Coronary artery (tissue), 2 donors: ENCODE data around the gene PPY.
"Not testable (repeated sequence)": the region's sequence is repeated elsewhere in the genome, so short reads cannot be mapped to it uniquely, and the experiment has no call there.

Experiments used
- DNase-seq: peaks from one replicate; pipeline ENCODE4 v3.0.0-alpha.2; 2017; ENCODE audit warnings: low spot score
- H3K27ac ChIP-seq, 2 donors: fragments of 200-600 bp; sonication (generic); one replicate each; pipeline ENCODE4 v1.5.1; 2016 to 2019
- H3K4me3 ChIP-seq: fragments of 200-600 bp; sonication (generic); 2 replicates; pipeline ENCODE4 v1.5.1; 2016; ENCODE audit warnings: mild to moderate bottlenecking, moderate library complexity
- TF ChIP-seq, protein P1 (sequence below): fragments of 200-600 bp; sonication (generic); IDR thresholded peaks from one replicate; pipeline ENCODE4 v1.5.1; 2019; ENCODE audit warnings: antibody characterized with exemption

The PPY gene

DNA sequence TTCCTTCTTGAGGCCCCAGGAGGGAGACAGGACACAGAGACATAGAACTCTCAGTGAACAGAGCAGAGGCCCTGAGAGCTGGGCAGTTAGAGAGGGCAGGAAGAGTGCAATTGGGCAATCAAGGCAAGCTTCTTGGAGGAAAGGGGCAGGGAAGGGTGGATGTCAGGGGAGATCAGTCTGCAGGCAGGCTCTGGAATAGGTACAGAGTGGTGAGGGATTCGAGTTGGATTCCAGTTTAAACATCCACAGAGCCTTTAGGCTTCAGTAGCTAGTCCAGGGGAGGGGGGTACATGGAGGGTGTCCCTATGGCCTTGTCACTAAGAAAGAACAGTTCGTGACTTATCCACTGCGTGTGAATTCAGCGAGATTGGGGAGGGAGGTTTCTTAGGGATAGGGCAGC, 9.5 kb upstream of the PPY start:
- TF ChIP-seq, protein P1, sequence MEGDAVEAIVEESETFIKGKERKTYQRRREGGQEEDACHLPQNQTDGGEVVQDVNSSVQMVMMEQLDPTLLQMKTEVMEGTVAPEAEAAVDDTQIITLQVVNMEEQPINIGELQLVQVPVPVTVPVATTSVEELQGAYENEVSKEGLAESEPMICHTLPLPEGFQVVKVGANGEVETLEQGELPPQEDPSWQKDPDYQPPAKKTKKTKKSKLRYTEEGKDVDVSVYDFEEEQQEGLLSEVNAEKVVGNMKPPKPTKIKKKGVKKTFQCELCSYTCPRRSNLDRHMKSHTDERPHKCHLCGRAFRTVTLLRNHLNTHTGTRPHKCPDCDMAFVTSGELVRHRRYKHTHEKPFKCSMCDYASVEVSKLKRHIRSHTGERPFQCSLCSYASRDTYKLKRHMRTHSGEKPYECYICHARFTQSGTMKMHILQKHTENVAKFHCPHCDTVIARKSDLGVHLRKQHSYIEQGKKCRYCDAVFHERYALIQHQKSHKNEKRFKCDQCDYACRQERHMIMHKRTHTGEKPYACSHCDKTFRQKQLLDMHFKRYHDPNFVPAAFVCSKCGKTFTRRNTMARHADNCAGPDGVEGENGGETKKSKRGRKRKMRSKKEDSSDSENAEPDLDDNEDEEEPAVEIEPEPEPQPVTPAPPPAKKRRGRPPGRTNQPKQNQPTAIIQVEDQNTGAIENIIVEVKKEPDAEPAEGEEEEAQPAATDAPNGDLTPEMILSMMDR, result no peak
- Histone ChIP-seq H3K4me3 (no peak overlapping the region), H3K27ac (no peak overlapping the region)
- no peak for DNase-seq

DNA sequence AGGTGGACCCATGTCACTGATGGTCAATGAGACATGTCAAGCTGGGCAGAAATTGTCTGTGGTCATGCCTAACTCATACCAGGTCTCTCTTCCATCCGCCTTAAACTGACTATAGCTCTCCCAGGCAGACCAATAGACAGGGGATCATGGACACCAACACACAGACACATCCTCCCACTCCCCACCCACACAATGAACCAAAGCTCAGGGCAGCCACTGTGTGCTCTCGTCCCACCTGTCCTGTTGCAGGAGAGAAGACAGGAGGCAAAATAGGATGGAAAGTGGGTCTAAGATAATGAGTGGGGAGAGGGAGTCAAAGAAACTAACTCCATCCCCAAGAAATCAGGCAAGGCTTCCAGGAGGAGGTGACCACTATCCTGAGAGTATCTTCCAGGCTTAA, 8.3 kb upstream of the PPY start:
- no peak overlapping the region for H3K27ac ChIP-seq
- H3K4me3 ChIP-seq, result no peak overlapping the region
- TF ChIP-seq, protein P1, result no peak
- no peak for DNase-seq

DNA sequence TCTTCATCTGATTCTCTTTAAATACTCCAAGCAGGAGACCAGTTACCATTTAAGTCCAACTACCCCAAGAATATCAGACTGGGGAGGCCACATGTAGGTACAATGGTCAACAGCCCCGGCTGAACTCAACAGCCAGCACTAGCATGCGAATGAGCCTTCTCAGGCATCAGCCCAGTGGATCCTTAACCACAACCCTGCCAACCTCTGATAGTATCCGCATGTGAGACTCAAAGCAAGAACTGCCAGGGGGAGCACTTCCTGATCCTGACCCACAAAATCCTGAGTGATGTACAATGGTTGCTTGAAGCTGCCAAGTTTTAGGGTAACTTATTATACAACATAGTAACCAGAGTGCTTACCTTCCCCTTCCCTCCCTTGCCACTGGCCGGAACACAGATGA, 7.5 kb upstream of the PPY start:
- no peak for DNase-seq
- no peak overlapping the region for H3K27ac ChIP-seq
- H3K4me3 ChIP-seq, result no peak overlapping the region
- TF ChIP-seq, protein P1, result no peak

DNA sequence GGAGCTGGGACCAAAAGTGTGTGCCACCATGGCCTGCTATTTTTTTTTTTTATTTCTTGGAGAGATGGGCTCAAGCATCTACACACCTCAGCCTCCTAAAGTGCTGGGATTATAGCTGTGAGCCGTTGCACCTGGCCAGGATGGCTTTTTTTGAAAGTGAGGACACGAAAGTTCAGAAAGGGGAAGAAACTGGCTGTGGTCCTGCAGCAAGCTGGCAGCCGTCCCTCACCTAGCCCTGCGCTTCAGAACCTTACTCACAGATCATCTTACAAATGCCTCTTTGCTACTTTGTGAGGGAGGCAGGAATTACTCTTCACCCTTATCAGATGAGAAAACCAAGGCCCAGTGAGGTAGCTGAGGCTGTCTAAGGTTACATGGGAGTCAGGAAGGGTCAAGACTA, 4.5 kb upstream of the PPY start:
- TF ChIP-seq, protein P1, result no peak
- H3K4me3 ChIP-seq, result no peak overlapping the region
- no peak for DNase-seq
- no peak overlapping the region for H3K27ac ChIP-seq

DNA sequence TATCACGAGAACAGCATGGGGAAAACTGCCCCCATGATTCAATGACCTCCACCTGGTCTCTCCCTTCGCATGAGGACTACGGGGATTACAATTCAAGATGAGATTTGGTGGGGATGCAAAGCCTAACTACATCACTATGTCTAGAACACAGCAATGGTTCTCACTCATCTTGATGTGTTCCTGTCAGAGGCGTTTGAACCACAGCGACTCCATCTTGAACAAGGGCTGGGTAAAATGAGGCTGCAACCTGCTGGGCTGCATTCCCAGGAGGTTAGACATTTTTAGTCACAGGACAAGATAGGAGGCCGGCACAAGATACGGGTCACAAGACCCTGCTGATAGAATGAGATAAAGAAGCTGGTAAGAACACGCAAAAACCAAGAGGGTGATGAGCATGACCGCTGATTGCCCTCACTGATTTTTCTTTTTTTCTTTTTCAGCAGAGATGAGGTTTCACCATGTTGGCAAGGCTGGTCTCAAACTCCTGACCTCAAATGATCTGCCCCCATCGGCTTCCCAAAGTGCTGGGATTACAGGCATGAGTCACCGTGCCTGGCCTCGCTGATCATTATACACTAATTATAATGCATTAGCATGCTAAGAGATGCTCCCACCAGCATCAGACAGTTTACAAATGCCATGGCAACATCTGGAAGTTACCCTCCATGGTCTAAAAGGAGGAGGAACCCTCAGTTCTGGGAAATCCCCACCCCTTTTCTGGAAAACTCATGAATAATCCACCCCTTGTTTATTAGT, 3.0 kb upstream of the PPY start:
- DNase-seq, result no peak
- Histone ChIP-seq H3K27ac (no peak overlapping the region), H3K4me3 (no peak overlapping the region)
- TF ChIP-seq, protein P1, result no peak

DNA sequence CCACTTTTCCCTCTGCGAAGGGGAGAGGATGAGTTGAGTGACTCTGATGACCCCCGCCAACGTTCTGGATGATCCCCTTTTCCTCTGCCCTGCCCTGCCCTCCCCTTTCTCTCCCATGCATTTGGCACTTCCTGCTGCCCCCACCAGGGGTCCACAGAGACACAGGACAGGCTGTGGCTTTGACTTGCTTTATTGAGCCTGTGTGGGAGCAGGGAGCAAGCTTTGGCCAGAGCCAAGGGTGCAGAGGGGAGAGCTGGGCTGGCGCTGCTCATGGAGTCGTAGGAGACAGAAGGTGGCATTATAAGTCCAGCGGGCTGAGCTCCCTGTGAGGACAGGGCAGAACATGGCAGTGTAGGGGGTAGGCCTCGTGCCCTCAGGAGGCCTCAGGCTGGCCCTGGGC, 1.6 kb downstream of the PPY start:
- no peak overlapping the region for H3K4me3 ChIP-seq
- TF ChIP-seq, protein P1, result peak; percentile 20
- DNase-seq, result no peak
- H3K27ac ChIP-seq, result no peak overlapping the region

DNA sequence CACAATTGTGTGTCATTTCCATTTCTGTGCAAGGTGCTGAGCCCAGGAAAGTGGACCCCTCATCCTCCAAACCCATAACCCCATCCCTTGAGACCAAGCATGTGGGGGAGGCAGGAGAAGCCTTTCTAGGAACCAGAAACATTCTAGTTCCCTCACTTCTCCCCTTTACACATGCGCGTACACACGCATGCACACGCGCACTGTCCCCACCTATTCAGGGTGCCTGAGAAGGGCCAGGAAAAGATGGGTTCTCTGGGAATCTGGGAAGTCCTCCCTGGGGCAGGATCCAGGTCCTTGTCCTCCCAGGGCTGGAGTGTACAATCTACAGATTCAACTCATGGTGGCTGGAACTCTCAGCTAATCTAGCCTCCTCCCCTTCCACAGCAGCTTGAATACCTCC, 2.4 kb downstream of the PPY start:
- no peak overlapping the region for H3K4me3 ChIP-seq
- no peak for DNase-seq
- no peak overlapping the region for H3K27ac ChIP-seq
- TF ChIP-seq, protein P1, result no peak

DNA sequence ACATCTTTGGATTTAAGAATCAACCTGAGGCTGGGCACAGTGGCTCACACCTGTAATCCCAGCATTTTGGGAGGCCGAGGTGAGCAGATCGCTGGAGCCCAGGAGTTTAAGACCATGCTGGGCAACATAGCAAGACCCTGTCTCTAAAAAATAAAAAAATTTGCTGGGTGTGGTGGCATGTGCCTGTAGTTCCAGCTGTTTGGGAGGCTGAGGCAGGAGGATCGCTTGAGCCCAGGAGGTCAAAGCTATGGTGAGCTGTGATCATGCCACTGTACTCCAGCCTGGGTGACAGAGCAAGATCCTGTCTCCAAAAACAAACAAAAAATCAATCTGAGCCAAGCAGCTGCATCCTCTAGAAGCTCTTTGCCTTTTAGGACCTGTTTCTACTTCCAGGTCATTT, 2.8 kb downstream of the PPY start:
- H3K4me3 ChIP-seq, H3K27ac ChIP-seq, DNase-seq: not testable (repeated sequence)
